Astrocyte of the spinal cord (primary cell): ENCODE data around the gene EPHB2.

Source experiments
- DNase-seq: peaks from one replicate; pipeline ENCODE4 v3.0.0; 2011; ENCODE audit warnings: low read depth, low spot score
- H3K4me3 ChIP-seq: 2 replicates; pipeline ENCODE4 v1.5.1; 2011; ENCODE audit warnings: low read depth, mild to moderate bottlenecking, low read length, moderate library complexity
- in situ Hi-C: cut with HindIII; loops from 2 replicates; pipeline ENCODE4 v1.10.0; 2017; ENCODE audit warnings: low sequenced_read_pairs
- TF ChIP-seq, protein P1 (sequence below): IDR thresholded peaks from 2 replicates; pipeline ENCODE4 v1.5.1; 2012; ENCODE audit warnings: low read depth, mild to moderate bottlenecking, low read length, inconsistent platforms

EPHB2 gene

DNA sequence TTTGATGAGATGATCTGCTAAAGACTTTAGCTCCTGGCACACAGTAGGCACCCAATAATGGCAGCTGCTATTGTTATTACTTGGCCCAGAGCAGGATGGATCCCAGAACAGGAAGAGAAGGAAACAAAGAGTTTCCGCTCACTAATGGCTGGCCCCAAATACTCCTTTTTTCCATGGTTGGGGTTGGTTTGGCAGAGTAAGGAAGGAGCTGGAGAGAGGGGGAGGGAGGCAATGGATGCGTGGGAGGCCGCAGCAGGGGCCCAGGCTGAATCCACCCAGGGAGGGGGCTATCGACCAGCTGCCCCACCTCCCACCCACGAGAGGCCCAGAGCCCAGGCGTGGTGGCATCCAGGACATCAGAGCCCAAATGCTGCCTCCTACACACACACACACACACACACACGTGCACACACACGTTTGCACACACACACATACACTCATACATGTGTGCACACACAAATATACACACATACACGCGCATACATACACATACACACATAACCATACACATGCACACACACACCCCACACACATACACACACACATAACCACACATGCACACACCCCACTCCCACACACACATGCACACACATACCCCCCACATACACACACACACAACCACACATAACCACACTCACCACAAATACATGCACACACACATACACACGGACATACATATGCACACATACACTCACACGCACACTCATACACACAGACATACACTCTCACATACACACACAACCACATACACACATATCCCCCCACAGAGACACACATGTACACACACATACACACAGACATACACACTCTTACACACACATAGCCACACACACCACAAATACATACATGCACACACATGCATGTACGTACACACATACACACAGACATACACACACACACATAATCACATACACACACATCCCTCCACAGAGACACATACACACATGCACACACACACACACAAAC, 32.4 kb upstream of the EPHB2 start:
- no peak for DNase-seq
- H3K4me3 ChIP-seq, result no peak overlapping the region
- TF ChIP-seq, protein P1, sequence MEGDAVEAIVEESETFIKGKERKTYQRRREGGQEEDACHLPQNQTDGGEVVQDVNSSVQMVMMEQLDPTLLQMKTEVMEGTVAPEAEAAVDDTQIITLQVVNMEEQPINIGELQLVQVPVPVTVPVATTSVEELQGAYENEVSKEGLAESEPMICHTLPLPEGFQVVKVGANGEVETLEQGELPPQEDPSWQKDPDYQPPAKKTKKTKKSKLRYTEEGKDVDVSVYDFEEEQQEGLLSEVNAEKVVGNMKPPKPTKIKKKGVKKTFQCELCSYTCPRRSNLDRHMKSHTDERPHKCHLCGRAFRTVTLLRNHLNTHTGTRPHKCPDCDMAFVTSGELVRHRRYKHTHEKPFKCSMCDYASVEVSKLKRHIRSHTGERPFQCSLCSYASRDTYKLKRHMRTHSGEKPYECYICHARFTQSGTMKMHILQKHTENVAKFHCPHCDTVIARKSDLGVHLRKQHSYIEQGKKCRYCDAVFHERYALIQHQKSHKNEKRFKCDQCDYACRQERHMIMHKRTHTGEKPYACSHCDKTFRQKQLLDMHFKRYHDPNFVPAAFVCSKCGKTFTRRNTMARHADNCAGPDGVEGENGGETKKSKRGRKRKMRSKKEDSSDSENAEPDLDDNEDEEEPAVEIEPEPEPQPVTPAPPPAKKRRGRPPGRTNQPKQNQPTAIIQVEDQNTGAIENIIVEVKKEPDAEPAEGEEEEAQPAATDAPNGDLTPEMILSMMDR, result no peak
- in situ Hi-C loops, result no loop called here

DNA sequence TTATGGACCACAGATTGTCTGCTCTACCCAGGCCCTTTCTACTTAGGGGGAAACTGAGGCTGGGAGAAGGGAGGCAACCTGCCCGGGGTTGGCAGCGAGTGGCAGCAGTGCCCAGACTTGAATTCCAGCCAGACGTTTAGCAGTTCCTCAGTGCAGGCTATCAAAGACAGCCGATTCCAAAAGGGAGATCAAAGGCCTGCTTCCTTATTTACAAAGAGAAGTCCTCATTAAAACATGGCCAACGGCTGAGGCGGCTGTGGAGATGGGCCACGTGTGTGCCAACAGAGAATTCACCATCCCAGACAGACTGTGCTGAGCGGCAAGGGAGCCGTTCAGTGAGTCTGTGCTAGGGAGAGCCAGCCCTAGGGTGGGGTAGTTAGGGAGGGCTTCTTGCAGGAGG, 29.9 kb upstream of the EPHB2 start:
- TF ChIP-seq, protein P1, result no peak
- no peak for DNase-seq
- in situ Hi-C loops, result no loop called here
- H3K4me3 ChIP-seq, result no peak overlapping the region

DNA sequence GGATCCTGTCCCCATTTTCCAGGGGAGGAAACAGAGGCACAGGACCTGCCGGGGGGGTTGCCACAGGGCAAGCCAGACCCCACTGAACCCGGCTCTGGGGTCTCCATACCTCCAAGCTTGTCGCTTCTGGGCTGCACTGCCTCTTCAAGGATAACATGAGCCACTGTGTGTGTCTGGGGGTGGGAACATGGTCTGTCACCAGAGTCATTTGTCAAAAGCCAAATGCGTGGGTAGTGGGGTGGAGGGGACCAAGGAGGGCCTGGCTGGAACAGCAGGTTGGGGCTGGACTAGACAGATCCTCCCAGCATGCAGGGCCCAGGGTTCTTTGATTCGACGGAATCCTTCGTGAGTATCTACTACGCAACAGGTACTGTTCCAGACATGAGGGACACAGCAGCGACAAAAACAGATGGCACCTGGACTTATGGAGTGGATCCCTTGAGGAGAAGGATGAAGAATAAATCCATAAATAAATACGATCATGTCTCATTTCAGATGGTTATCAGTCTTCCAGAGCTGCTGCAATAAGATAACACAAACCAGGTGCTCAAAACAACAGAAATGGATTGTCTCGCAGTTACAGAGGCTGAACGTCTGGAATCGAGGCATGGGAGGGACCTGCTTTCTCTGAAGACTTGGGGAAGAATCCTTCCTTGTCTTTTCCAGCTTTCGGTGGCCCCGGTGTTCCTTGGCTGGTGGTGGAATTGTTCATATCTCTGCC, 28.9 kb upstream of the EPHB2 start:
- no peak for DNase-seq
- H3K4me3 ChIP-seq, result no peak overlapping the region
- in situ Hi-C loops, result no loop called here
- TF ChIP-seq, protein P1, result no peak

DNA sequence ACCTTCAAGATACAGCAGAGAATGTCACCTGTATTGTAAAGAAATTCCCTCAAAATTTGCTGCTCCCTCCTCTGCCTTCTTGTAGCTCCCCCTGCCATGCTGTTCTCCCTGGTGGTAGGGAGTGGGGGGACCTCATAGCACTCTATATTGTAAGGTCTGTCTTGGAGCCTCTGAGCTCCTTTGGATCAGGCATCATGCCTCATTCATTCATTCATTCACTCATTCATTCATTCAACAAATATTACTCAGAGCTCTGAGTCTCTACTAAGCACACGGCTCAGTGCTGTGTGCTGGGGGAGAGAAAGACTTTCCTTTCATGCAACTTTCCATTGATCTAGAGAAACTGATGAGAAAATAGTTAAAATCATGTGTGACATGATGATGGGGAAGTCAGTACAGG, 27.1 kb upstream of the EPHB2 start:
- TF ChIP-seq, protein P1, result no peak
- no peak overlapping the region for H3K4me3 ChIP-seq
- in situ Hi-C loops, result no loop called here
- DNase-seq, result no peak

DNA sequence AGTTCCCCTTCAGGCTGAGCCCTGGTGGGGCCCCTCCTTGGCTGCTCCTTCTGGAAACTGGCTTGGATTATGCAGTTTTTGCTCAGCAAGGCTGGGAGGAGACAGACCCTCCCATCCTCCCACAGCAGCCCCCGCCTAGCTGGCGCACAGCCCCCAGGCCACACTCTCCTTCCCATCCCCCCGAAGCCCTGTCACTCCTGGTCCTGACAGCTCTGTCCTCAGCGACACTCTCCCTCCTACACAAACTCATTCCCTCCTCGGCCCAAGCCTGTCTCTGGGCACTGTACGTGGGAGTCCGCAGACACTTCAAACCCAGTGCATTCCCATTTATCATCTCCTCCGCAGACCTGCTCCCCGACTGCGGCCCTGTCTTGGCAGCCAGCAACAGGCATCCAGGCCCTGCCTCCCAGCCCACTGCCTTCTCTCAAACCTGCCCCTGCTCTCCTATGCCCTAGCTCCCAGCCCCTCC, 25.0 kb upstream of the EPHB2 start:
- no peak for DNase-seq
- in situ Hi-C loops, result no loop called here
- TF ChIP-seq, protein P1, result no peak
- H3K4me3 ChIP-seq, result no peak overlapping the region

DNA sequence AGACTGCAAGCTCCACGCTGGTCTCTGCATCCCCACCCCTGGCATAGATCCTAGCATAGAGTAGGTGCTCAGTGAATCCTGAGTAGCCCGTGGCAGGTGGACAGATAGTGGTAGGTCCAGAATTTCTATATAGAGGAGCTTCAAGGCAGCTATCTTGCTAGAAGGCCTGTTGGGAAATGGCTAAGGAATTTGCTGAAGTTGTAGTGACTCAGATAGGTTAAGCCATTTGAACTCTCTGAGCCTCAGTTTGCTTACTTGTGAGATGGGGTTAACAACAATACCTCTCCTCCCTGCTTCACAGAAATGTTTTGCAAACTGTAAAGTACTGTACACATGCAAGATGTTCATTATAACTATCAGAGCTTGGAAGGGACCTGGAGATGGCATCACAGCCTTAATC, 23.4 kb upstream of the EPHB2 start:
- TF ChIP-seq, protein P1, result no peak
- in situ Hi-C loops, result no loop called here
- no peak overlapping the region for H3K4me3 ChIP-seq
- no peak for DNase-seq
